Spleen (tissue), 11 donors: ENCODE results near the gene BRINP3. TPM values are rescaled to one million over a fixed set of nuclear protein-coding genes. Genes with fewer than 3 reads are reported as not detected.

ENCODE experiments used
- DNase-seq: peaks from one replicate; pipeline ENCODE4 v3.0.0-alpha.2; 2020
- H3K27ac ChIP-seq, 8 donors: fragments of 200-600 bp; sonication (generic) in 7 of 8; 1 replicate in 4 of 8; 2 replicates in 4 of 8; pipeline versions ENCODE4 v1.5.0 to v1.8.0; 2016 to 2021; ENCODE audit warnings: inconsistent platforms in 4 of 8, mild to moderate bottlenecking in 4 of 8, moderate library complexity in 1 of 8
- H3K27me3 ChIP-seq, 7 donors: fragments of 200-600 bp; sonication (generic) in 6 of 7; replicated peaks in 1 of 7; 1 replicate in 4 of 7; 2 replicates in 3 of 7; pipeline versions ENCODE4 v1.5.0 to v1.8.0; 2016 to 2021; ENCODE audit warnings: inconsistent platforms in 3 of 7, mild to moderate bottlenecking in 1 of 7
- H3K36me3 ChIP-seq, 6 donors: fragments of 200-600 bp; sonication (generic) in 5 of 6; 1 replicate in 4 of 6; 2 replicates in 2 of 6; pipeline versions ENCODE4 v1.5.0 to v1.8.0; 2016 to 2021; ENCODE audit warnings: inconsistent platforms in 2 of 6
- H3K4me1 ChIP-seq, 6 donors: fragments of 200-600 bp; sonication (generic) in 5 of 6; 1 replicate in 3 of 6; 2 replicates in 3 of 6; pipeline versions ENCODE4 v1.5.0 to v1.8.0; 2016 to 2021; ENCODE audit warnings: inconsistent platforms in 3 of 6
- H3K4me3 ChIP-seq, 8 donors: fragments of 200-600 bp; sonication (generic) in 7 of 8; 1 replicate in 4 of 8; 2 replicates in 4 of 8; pipeline versions ENCODE4 v1.5.0 to v1.8.0; 2016 to 2021; ENCODE audit warnings: inconsistent platforms in 4 of 8, mild to moderate bottlenecking in 4 of 8, moderate library complexity in 2 of 8
- H3K9me3 ChIP-seq, 8 donors: fragments of 200-600 bp; sonication (generic) in 7 of 8; 1 replicate in 4 of 8; 2 replicates in 4 of 8; pipeline versions ENCODE4 v1.5.0 to v1.8.0; 2016 to 2021; ENCODE audit warnings: inconsistent platforms in 4 of 8
- CTCF ChIP-seq, 11 experiments: fragments of 200-600 bp in 7 of 11; fragments of 450-650 bp in 4 of 11; sonication (generic) in 4 of 11; IDR thresholded peaks in 8 of 11; conservative IDR thresholded peaks in 3 of 11; 1 replicate in 7 of 11; 2 replicates in 4 of 11; pipeline versions ENCODE4 v1.4.0 to v1.8.0; 2016 to 2021; ENCODE audit warnings: antibody characterized with exemption in 11 of 11, inconsistent platforms in 4 of 11, mild to moderate bottlenecking in 1 of 11
- POLR2A ChIP-seq, 3 donors: fragments of 450-650 bp; IDR thresholded peaks; one replicate each; pipeline ENCODE4 v1.5.1; 2017; ENCODE audit warnings: antibody characterized with exemption in 3 of 3, mild to moderate bottlenecking in 1 of 3
- POLR2AphosphoS5 ChIP-seq, 3 donors: sonication (generic); formaldehyde crosslinking; IDR thresholded peaks; one replicate each; pipeline ENCODE4 v1.5.1; 2017; ENCODE audit warnings: antibody characterized with exemption in 3 of 3
- WGBS, 5 donors: extraction: QIAGEN DNeasy Blood & Tissue Kit in 3 of 5; methylation state at CpG; one replicate each; pipeline versions ENCODE4 v1.1.5 to v1.1.7; 2013 to 2018; 5-methylcytosine and 5-hydroxymethylcytosine counted together
- intact Hi-C: fragments of 100-400 bp; cut with DNase I; formaldehyde crosslinking; loops from one replicate; pipeline ENCODE4 v1.15.0; 2023; ENCODE audit warnings: low total_unique reads
- polyA plus RNA-seq, 3 donors: library from polyadenylated mRNA; stranded (reverse); fragments of 200-250 nt; gene quantifications; one replicate each; pipeline ENCODE4 v1.2.1, GENCODE V29; 2013
- total RNA-seq, 7 donors: library from RNA; depleted of rRNA in 3 of 7; stranded (reverse); fragments of >200 nt in 3 of 7; fragmentation: NEBNext Ultra II Directional in 4 of 7; extraction: Animal tissue kit (Norgen Biotek cat#: 25700) in 4 of 7; gene quantifications; one replicate each; pipeline versions ENCODE4 v1.1.0 to v1.2.1, GENCODE V29; 2016 to 2021
- donor health status: healthy with polysubstance abuse.
- donor health status: DM: no; HTN: no; CAD: no; lungs with moderate emphysema.
- donor health status: DM: no; HTN: no; CAD: no.
- donor health status: Bipolar disorder and iron deficiency.
- donor health status: healthy.
- donor health status: DM: no; HTN: no; CAD: no.
- donor health status: DM: yes; HTN: yes; CAD: no.

BRINP3 gene
- total and polyA plus RNA-seq, 10 donors, result not detected

- intact Hi-C loops, result no loop called here
- H3K4me3 ChIP-seq, result no peak overlapping the region
- DNase-seq, result no peak
- no peak for TF ChIP-seq POLR2AphosphoS5 (IDR thresholded peaks at IDR 0.05)
- TF ChIP-seq CTCF (IDR thresholded peaks at IDR 0.05 in 8 of 11, conservative IDR thresholded peaks at IDR 0.05 in 3 of 11), result no peak
- no peak for TF ChIP-seq POLR2A (IDR thresholded peaks at IDR 0.05)
- H3K27ac ChIP-seq, result no peak overlapping the region
- no peaks in the 10 kb centered on the region for H3K4me1 ChIP-seq
- peaks cover 0 to 2% (median 0%) of the 10 kb centered on the region in 8 donors for H3K9me3 ChIP-seq
- H3K27me3 ChIP-seq, result no peaks in the 10 kb centered on the region
- H3K36me3 ChIP-seq, result no peaks in the 10 kb centered on the region
These were observed 360.7 kb downstream of the BRINP3 start for GRCh38 chr1:190116921-190117320.

DNA sequence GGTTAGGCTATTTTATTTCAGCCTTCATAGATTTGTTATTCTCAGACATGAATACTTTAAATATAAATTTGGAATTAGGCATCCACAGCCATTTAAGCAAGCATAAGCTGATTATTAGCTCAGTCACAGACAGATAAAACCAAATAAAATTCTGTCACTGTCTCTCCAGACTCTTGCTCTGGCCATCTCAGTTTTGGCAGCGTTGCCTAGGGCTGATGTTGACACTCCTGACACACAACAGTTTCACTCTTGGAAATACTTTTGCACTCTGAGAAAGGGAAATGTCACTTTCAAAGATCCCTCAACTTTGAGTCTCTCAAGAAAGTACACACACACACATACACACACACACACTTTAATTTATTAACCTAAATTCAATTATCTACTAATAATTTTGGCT is 372.7 kb downstream of the BRINP3 start:
- intact Hi-C loops, result no loop called here
- no peak overlapping the region for H3K27ac ChIP-seq
- no peak overlapping the region for H3K4me3 ChIP-seq
- no peaks in the 10 kb centered on the region for H3K27me3 ChIP-seq
- no peaks in the 10 kb centered on the region for H3K36me3 ChIP-seq
- 61 to 79% (median 69%) methylated on average over 1 of the region's 1 CpG for WGBS, 5 donors
- peaks cover 0 to 3% (median 0%) of the 10 kb centered on the region in 8 donors for H3K9me3 ChIP-seq
- no peak for DNase-seq
- no peak for TF ChIP-seq POLR2A (IDR thresholded peaks at IDR 0.05)
- no peak for TF ChIP-seq CTCF (IDR thresholded peaks at IDR 0.05 in 8 of 11, conservative IDR thresholded peaks at IDR 0.05 in 3 of 11)
- no peak for TF ChIP-seq POLR2AphosphoS5 (IDR thresholded peaks at IDR 0.05)
- no peaks in the 10 kb centered on the region for H3K4me1 ChIP-seq

DNA sequence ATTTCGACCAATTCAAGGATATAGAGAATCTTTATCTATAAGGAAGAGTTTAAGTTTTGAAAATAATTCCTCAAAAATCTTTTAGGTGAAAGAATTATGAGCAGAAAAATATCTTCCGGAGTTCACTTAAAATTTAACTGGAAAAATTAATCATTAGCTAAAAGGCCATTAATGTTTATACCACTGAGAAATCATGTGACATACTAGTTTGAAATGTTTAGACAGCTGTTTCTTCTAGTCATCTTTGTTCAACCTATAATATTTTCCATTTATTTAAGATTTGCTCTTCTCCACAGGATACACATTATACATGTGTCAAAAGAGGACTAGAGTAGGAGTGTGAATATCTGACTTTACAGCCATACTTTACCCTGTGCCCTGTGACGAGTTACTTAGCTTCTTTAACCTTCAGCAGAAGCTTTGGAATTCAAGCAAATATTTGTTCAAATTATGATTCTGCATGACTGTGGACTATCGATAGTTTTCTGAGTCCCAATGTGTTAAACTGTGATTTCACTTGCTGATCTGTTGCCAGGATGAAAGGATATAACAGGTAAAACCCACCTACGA is 374.8 kb downstream of the BRINP3 start:
- no peak for DNase-seq
- H3K36me3 ChIP-seq, result no peaks in the 10 kb centered on the region
- peaks cover 0 to 10% (median 2%) of the 10 kb centered on the region in 8 donors for H3K9me3 ChIP-seq
- no peaks in the 10 kb centered on the region for H3K4me1 ChIP-seq
- no peak overlapping the region for H3K27ac ChIP-seq
- intact Hi-C loops, result no loop called here
- TF ChIP-seq CTCF (IDR thresholded peaks at IDR 0.05 in 8 of 11, conservative IDR thresholded peaks at IDR 0.05 in 3 of 11) (no peak), POLR2A (IDR thresholded peaks at IDR 0.05) (no peak), POLR2AphosphoS5 (IDR thresholded peaks at IDR 0.05) (no peak)
- H3K27me3 ChIP-seq, result no peaks in the 10 kb centered on the region
- WGBS, 5 donors, result 71 to 81% (median 75%) methylated on average over 5 of the region's 5 CpGs
- no peak overlapping the region for H3K4me3 ChIP-seq

DNA sequence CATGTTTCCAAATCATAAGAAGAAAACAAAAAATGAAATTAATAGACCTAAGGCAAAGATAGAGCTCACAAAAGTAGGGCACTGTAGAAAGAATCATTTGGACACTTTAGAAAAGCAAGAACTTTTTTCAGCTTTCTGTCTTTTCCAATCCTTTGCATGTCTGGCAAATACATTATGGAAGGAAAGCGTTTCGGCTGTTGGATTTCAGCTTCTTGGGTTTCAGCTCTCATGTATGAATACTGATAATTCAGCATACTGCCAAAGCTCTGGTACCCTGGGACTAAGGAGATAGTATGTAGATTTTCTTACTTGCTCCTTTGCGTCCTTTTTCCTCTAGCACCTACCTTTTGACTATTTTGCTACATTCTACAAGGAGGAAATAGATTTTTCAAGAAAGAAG is 375.9 kb downstream of the BRINP3 start:
- DNase-seq, result no peak
- intact Hi-C loops, result no loop called here
- WGBS, 5 donors, result 73 to 93% (median 89%) methylated on average over 3 of the region's 3 CpGs

More for the DNA sequence above, 375.9 kb downstream of the BRINP3 start:
- H3K9me3 ChIP-seq, result peaks cover 0 to 10% (median 2%) of the 10 kb centered on the region in 8 donors
- H3K27ac ChIP-seq, result no peak overlapping the region
- H3K4me3 ChIP-seq, result no peak overlapping the region
- no peaks in the 10 kb centered on the region for H3K4me1 ChIP-seq
- no peaks in the 10 kb centered on the region for H3K27me3 ChIP-seq
- no peak for TF ChIP-seq POLR2AphosphoS5 (IDR thresholded peaks at IDR 0.05)
- no peak for TF ChIP-seq CTCF (IDR thresholded peaks at IDR 0.05 in 8 of 11, conservative IDR thresholded peaks at IDR 0.05 in 3 of 11)
- no peak for TF ChIP-seq POLR2A (IDR thresholded peaks at IDR 0.05)
- H3K36me3 ChIP-seq, result no peaks in the 10 kb centered on the region
